Suprapubic skin (tissue), 4 donors: Measurements from ENCODE around the gene LRFN3. TPM values are rescaled to one million over a fixed set of nuclear protein-coding genes. Genes with fewer than 3 reads are reported as not detected.
A peak's percentile ranks its signal among the peaks of the same experiment; 100 is the strongest.

Source experiments
- DNase-seq, 2 donors: peaks; one replicate each; pipeline ENCODE4 v3.0.0-alpha.2; 2019; ENCODE audit warnings: low spot score in 2 of 2
- H3K27ac ChIP-seq: fragments of 200-600 bp; sonication (generic); one replicate; pipeline ENCODE4 v1.5.1; 2019
- H3K27me3 ChIP-seq: fragments of 200-600 bp; sonication (generic); one replicate; pipeline ENCODE4 v1.5.1; 2019
- H3K36me3 ChIP-seq: fragments of 200-600 bp; sonication (generic); one replicate; pipeline ENCODE4 v1.5.1; 2019
- H3K4me1 ChIP-seq: fragments of 200-600 bp; sonication (generic); one replicate; pipeline ENCODE4 v1.5.1; 2019
- H3K4me3 ChIP-seq: fragments of 200-600 bp; sonication (generic); one replicate; pipeline ENCODE4 v1.5.1; 2019; ENCODE audit warnings: mild to moderate bottlenecking
- H3K9me3 ChIP-seq: fragments of 200-600 bp; sonication (generic); one replicate; pipeline ENCODE4 v1.5.1; 2019
- CTCF ChIP-seq, 2 donors: fragments of 200-600 bp in 1 of 2; fragments of 450-650 bp in 1 of 2; sonication (generic) in 1 of 2; IDR thresholded peaks; one replicate each; pipeline ENCODE4 v1.5.1; 2016 to 2019; ENCODE audit warnings: antibody characterized with exemption in 2 of 2, mild to moderate bottlenecking in 1 of 2, moderate library complexity in 1 of 2
- EP300 ChIP-seq: sonication (generic); formaldehyde crosslinking; IDR thresholded peaks from one replicate; pipeline ENCODE4 v1.6.1; 2017; ENCODE audit warnings: antibody characterized with exemption
- POLR2A ChIP-seq, 2 donors: fragments of 450-650 bp; IDR thresholded peaks; one replicate each; pipeline ENCODE4 v1.6.1; 2017; ENCODE audit warnings: antibody characterized with exemption in 2 of 2, mild to moderate bottlenecking in 2 of 2, moderate library complexity in 2 of 2
- POLR2AphosphoS5 ChIP-seq, 3 donors: sonication (generic); formaldehyde crosslinking; IDR thresholded peaks; one replicate each; pipeline ENCODE4 v1.6.1; 2017; ENCODE audit warnings: antibody characterized with exemption in 3 of 3
- WGBS: methylation state at CpG from one replicate; pipeline ENCODE4 v1.1.5; 2018; 5-methylcytosine and 5-hydroxymethylcytosine counted together
- total RNA-seq, 4 donors: library from RNA; depleted of rRNA; stranded (reverse); fragments of >200 nt; gene quantifications; one replicate each; pipeline ENCODE4 v1.1.0, GENCODE V29; 2016

The LRFN3 gene
- total RNA-seq, 4 donors from 2014 or later: 10.9 to 18.3 (median 12.8) TPM

GRCh38 chr19:35929876-35930275 lies 6.3 kb upstream of the LRFN3 start:
- WGBS: 53% methylated on average over 2 of the region's 2 CpGs
- H3K9me3 ChIP-seq: no peaks in the 10 kb centered on the region
- DNase-seq: no peak
- H3K4me1 ChIP-seq: peaks cover 8% of the 10 kb centered on the region
- no peak overlapping the region for H3K4me3 ChIP-seq
- H3K27ac ChIP-seq: no peak overlapping the region
- TF ChIP-seq POLR2A (IDR thresholded peaks at IDR 0.05) (no peak), POLR2AphosphoS5 (IDR thresholded peaks at IDR 0.05) (no peak), CTCF (IDR thresholded peaks at IDR 0.05) (no peak), EP300 (no peak)
- H3K36me3 ChIP-seq: no peaks in the 10 kb centered on the region
- H3K27me3 ChIP-seq: peaks cover 4% of the 10 kb centered on the region

GRCh38 chr19:35931161-35931873 lies 4.9 kb upstream of the LRFN3 start:
- Histone ChIP-seq H3K27ac (no peak overlapping the region), H3K4me3 (peak overlapping the region; percentile 24)
- under 1% methylated on average over 12 of the region's 47 CpGs for WGBS

GRCh38 chr19:35931874-35932202 lies 4.3 kb upstream of the LRFN3 start:
- H3K4me1 ChIP-seq: peaks cover 26% of the 10 kb centered on the region
- TF ChIP-seq POLR2AphosphoS5 (IDR thresholded peaks at IDR 0.05): no peak
- TF ChIP-seq EP300: no peak
- TF ChIP-seq POLR2A (IDR thresholded peaks at IDR 0.05): no peak
- peak in 1 of 2 donors; percentile 7 for TF ChIP-seq CTCF (IDR thresholded peaks at IDR 0.05)
- no peak for DNase-seq
- no peak overlapping the region for H3K27ac ChIP-seq
- WGBS: 2% methylated on average over 9 of the region's 9 CpGs
- H3K27me3 ChIP-seq: no peaks in the 10 kb centered on the region
- no peaks in the 10 kb centered on the region for H3K36me3 ChIP-seq
- H3K4me3 ChIP-seq: no peak overlapping the region
- H3K9me3 ChIP-seq: no peaks in the 10 kb centered on the region

More at GRCh38 chr19:35931161-35931873, 4.9 kb upstream of the LRFN3 start:
- TF ChIP-seq CTCF (IDR thresholded peaks at IDR 0.05): peak; percentile 88 to 95
- peak in 2 of 3 donors; percentile 60 to 93 for TF ChIP-seq POLR2AphosphoS5 (IDR thresholded peaks at IDR 0.05)
- no peak for TF ChIP-seq EP300
- TF ChIP-seq POLR2A (IDR thresholded peaks at IDR 0.05): peak; percentile 22 to 48
- H3K27me3 ChIP-seq: no peaks in the 10 kb centered on the region
- no peaks in the 10 kb centered on the region for H3K36me3 ChIP-seq
- peak; percentile 99 for DNase-seq
- peaks cover 21% of the 10 kb centered on the region for H3K4me1 ChIP-seq
- H3K9me3 ChIP-seq: no peaks in the 10 kb centered on the region

GRCh38 chr19:35932291-35932936 lies 3.8 kb upstream of the LRFN3 start:
- no peak overlapping the region for H3K27ac ChIP-seq
- DNase-seq: no peak
- H3K4me3 ChIP-seq: no peak overlapping the region

More at GRCh38 chr19:35932291-35932936, 3.8 kb upstream of the LRFN3 start:
- TF ChIP-seq POLR2AphosphoS5 (IDR thresholded peaks at IDR 0.05) (no peak), POLR2A (IDR thresholded peaks at IDR 0.05) (no peak), EP300 (no peak), CTCF (IDR thresholded peaks at IDR 0.05) (no peak)
- Histone ChIP-seq H3K27me3 (no peaks in the 10 kb centered on the region), H3K36me3 (no peaks in the 10 kb centered on the region), H3K9me3 (no peaks in the 10 kb centered on the region), H3K4me1 (peaks cover 32% of the 10 kb centered on the region)
- WGBS: 58% methylated on average over 7 of the region's 7 CpGs
